ENCODE data around the gene DNAJB6.

DNA sequence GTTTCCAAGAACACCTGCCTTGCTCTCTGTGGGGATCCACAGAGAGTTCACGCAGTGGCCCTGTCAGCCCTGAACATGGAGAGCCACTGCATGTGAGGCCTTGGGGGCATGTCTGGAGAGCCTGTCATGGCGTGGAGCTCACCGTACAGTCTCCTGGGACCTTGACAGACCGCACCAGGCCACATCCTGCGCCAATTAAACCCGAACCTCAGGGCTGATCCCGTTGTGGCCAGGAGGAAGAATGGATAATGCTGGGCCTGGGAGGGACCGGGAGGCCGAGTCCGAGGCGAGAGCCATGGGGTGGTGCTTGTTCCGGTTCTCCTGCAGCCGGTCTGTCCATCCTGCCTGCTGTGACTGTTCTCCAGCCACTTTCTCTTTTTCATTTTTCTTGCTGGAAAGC is 68.7 kb downstream of the DNAJB6 start:
- TF ChIP-seq CTCF (IDR thresholded peaks at IDR 0.05; ENCODE audit: low read depth, low read length), result no peak
- no peak for TF ChIP-seq EZH2phosphoT487 (IDR thresholded peaks at IDR 0.05; ENCODE audit: low read depth)
